ENCODE data around the gene LAMA3. TPM values are rescaled to one million over a fixed set of nuclear protein-coding genes. Genes with fewer than 3 reads are reported as not detected.

The LAMA3 gene
- total RNA-seq, 4 donors from 2014 or later: 16.9 to 57.5 (median 48.3) TPM

GRCh38 chr18:23938043-23938756 lies 248.9 kb downstream of the LAMA3 start:
- TF ChIP-seq, protein P1, sequence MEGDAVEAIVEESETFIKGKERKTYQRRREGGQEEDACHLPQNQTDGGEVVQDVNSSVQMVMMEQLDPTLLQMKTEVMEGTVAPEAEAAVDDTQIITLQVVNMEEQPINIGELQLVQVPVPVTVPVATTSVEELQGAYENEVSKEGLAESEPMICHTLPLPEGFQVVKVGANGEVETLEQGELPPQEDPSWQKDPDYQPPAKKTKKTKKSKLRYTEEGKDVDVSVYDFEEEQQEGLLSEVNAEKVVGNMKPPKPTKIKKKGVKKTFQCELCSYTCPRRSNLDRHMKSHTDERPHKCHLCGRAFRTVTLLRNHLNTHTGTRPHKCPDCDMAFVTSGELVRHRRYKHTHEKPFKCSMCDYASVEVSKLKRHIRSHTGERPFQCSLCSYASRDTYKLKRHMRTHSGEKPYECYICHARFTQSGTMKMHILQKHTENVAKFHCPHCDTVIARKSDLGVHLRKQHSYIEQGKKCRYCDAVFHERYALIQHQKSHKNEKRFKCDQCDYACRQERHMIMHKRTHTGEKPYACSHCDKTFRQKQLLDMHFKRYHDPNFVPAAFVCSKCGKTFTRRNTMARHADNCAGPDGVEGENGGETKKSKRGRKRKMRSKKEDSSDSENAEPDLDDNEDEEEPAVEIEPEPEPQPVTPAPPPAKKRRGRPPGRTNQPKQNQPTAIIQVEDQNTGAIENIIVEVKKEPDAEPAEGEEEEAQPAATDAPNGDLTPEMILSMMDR (IDR thresholded peaks at IDR 0.05): no peak
- no peak for DNase-seq (ENCODE audit: low spot score)
- no peak for ATAC-seq (ENCODE audit: low FRiP score)

- TF ChIP-seq, protein P1 (IDR thresholded peaks at IDR 0.05): no peak
- no peak for ATAC-seq (ENCODE audit: low FRiP score)
- DNase-seq (ENCODE audit: low spot score): no peak
Observed at GRCh38 chr18:23938901-23939341, 249.7 kb downstream of the LAMA3 start.

DNA sequence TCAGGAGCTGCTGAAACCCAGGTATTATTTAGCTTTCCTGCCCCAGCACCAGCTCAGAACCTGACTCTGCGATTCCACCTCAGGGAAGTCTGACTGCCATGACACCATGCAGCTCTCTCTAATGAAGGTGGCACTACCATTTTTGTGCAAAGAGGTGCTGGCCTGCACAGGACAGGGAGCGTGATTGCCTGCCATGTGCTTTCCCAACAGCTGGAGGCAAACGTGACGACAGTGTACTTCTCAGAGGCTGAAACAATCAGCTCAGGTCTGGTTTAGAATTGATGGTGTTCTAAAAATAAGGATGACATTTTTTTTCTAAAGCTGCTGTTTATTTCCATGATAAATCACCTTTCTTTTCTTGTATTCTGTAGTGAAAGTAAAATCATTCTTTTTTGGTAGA lies 250.1 kb downstream of the LAMA3 start:
- TF ChIP-seq, protein P1 (IDR thresholded peaks at IDR 0.05): no peak
- ATAC-seq (ENCODE audit: low FRiP score) (no peak), DNase-seq (ENCODE audit: low spot score) (no peak)

DNA sequence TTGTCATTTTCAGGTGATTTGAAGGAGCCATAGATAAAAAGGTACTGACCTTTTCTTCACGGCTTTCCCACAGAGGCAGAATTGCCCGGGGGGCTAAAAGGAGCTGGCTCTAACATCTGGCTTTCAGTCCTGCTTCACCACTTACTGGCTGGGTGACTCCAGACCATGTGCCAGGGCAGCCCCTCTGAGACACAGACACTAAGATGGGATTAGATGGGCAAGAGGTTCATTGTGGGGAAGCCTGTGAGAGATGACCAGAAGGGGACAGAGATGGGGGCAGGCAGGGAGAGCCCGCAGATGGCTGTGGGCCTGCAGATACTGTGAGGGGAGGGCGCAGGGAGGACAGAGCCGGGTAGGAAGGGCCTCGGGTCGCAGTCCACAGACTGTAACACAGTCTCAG lies 250.6 kb downstream of the LAMA3 start:
- TF ChIP-seq, protein P1 (IDR thresholded peaks at IDR 0.05): no peak
- no peak for ATAC-seq (ENCODE audit: low FRiP score)
- DNase-seq (ENCODE audit: low spot score): no peak

- DNase-seq (ENCODE audit: low spot score): no peak
- no peak for ATAC-seq (ENCODE audit: low FRiP score)
- TF ChIP-seq, protein P1 (IDR thresholded peaks at IDR 0.05): no peak
Observed at GRCh38 chr18:23941791-23942190, 252.5 kb downstream of the LAMA3 start.

GRCh38 chr18:23943104-23943503 lies 253.9 kb downstream of the LAMA3 start:
- DNase-seq (ENCODE audit: low spot score): no peak
- no peak for ATAC-seq (ENCODE audit: low FRiP score)
- TF ChIP-seq, protein P1 (IDR thresholded peaks at IDR 0.05): no peak

All from omental fat pad (tissue), 4 donors.